NCI-H510A treated with DMSO at 0.1 percent for 48 hours (cell line): Measurements from ENCODE around the gene SH2D3C.

Experiments
- DNase-seq: peaks from one replicate; lab custom pipeline; 2025; lab: John Stamatoyannopoulos, UW

Gene SH2D3C

GRCh38 chr9:127694890-127695720, 83.4 kb downstream of the SH2D3C start:
- DNase-seq = no peak

- DNase-seq = no peak
Measured at GRCh38 chr9:127693697-127694096, 84.8 kb downstream of the SH2D3C start.

GRCh38 chr9:127693143-127693542, 85.3 kb downstream of the SH2D3C start:
- DNase-seq = no peak

- no peak for DNase-seq
Measured at GRCh38 chr9:127692071-127692470, 86.4 kb downstream of the SH2D3C start.

GRCh38 chr9:127690735-127691134, 87.7 kb downstream of the SH2D3C start:
- DNase-seq = no peak

- no peak for DNase-seq
Measured at GRCh38 chr9:127689329-127690000, 89.0 kb downstream of the SH2D3C start.
